Left forelimb (tissue), 1 donor: ENCODE data around the gene MTSS2.

Experiments used
- DNase-seq: peaks from one replicate; pipeline ENCODE4 v3.0.0-alpha.2; 2018; ENCODE audit warnings: low spot score

The MTSS2 gene

DNA sequence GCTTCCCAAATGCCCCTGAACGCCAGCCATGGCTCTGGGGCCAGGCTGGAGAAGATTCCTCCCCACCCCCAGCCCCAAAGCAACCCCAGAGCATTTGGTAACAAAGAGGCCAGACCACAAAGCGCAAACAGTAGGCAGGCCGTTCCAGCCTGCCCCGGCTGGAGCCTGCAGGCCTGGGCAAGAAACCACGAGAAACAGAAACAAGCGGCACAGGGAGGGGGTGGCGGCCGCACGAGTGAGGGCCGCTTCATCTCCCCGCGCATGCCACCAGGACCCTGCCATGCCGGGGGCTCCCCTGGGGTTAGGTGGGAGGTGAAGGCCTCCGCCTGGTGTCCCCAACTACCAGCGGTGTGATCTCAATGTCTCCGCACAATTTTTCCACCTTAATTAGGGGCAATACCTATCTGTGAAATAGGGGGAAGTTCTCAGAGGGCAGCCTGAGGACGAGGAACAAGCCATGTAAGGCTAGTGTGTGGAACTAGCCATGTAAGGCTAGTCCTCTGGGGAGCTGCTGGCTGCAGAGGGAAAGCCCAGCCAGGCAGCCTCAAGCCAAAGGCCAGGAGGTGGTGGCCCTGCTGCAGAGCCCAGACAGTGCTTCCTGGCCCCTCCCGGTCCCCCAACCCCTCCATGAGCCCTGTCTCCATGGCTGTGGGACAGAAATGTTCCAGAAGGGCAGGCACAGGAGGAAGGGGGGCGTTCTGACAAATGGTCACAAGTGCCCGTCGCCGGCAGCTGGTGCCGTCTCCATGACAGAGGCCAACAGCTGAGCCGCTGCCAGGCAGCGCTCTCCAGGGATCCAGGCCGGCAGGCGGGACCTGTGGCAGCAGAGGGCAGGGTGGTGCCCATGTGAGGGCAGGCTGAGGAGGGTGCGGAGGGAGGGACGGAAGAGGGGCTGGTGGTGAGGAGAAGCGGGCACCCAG lies 14.5 kb upstream of the MTSS2 start:
- no peak for DNase-seq

DNA sequence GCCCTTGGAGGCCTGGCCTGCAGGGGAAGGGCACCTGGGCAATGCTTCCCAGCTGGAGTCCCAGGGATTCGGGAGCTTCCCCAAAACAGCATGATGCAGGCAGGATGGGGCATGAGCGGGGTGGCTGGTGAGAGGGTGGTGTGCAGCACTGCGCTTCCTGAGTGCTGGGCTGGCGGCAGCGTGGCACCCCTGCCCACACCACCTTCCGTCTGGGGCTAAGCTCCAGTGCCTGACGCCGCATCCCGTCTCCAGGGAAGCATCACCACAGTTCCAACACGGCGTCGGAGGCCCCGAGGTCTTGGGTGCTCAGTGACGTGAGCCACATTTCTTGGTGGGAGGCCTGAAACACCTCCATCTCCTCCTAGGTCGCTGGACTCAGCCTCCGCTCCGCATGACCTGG lies 13.8 kb upstream of the MTSS2 start:
- DNase-seq: no peak

DNA sequence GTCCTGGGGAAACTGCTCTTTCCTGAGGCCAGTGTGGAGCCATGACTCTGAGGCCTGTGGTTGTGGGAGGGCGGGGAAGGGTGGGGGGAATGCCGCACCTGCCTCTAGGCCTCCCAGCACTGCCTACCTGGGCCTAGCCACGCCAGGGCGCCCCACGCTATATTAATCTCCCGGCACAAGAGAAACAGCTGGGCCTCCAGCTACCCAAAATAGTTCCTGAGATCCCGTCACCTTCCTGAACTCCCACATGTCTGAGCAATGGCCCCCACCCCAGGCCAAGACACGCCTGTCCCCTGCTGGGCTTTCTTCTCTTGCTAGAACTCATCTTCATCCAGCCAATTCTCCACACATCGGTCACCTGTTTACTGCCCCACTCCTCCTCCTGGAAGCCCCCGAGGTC lies 13.0 kb upstream of the MTSS2 start:
- DNase-seq: no peak

DNA sequence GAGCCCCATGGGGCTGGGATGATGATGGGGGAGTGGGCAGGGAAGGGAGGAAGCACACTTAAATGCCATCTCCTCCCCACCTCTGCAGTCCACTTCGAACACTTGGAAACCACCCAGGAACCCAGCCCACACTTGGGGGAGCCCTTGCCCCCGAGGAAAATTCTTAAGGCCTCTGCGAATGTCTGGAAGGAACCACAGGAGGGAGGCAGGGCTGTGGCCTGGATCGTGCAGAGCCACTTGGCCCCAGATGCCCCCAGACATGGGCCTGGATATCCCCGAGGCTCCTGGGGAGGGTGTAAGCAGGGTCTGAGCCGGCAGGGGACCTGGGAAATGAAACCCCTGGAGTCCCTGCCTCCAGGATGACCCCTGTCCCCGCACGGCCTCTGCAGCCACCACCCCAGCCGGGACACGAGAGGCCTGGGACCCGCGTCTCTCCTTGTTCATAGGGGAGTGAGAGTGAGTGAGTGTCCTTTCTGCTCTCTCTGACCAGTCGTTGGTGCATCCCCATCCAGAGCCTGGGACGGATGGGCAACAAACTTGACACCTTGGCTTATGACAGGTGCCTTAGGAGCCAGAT lies 11.8 kb upstream of the MTSS2 start:
- DNase-seq: no peak

DNA sequence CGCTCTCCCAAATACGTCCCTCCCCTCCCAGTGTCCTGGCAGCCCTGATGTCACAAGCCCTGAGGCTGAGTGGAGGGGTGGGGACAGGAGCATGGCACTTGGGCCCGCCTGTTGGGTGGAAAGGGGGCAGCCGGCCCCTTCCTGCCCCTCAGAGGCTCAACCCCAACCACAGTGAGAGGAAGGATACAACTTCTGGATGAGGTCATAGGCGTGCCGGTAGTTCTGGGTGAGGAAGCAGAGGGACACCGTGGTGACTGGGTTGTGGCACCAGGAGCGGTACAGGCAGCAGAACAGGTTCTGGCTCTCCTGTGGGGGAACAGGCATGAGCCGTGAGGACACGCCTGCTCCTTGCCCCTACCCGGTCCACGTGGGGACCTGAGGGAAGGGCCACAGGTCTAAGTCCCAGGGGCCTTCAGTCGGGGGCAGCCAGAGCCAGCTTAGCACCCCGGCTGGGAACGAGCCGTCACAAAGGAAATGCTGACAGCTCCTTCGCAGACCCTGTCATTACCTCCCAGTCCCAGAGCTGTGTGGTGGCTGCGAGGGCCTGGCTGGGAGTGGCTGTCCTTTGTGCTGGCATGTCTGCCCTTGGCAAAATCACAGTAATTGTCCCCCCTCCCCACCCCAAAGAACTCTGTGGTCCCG lies 11.2 kb upstream of the MTSS2 start:
- no peak for DNase-seq

DNA sequence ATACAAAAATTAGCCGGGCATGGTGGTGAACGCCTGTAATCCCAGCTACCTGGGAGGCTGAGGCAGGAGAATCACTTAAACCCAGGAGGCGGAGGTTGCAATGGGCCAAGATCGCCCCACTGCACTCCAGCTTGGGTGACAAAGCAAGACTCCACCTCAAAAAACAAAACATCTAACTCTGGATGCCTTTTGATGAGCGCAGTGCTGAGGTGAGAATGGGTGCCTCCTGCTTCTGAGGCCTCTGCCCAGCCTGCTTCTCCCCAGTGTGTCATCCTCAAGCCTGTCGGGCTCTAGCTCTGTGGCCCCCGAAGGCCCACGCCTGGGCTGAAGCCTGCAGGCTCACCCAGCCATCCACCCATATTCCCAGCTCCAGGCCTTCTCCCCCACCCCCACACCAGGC lies 10.5 kb upstream of the MTSS2 start:
- DNase-seq: no peak

DNA sequence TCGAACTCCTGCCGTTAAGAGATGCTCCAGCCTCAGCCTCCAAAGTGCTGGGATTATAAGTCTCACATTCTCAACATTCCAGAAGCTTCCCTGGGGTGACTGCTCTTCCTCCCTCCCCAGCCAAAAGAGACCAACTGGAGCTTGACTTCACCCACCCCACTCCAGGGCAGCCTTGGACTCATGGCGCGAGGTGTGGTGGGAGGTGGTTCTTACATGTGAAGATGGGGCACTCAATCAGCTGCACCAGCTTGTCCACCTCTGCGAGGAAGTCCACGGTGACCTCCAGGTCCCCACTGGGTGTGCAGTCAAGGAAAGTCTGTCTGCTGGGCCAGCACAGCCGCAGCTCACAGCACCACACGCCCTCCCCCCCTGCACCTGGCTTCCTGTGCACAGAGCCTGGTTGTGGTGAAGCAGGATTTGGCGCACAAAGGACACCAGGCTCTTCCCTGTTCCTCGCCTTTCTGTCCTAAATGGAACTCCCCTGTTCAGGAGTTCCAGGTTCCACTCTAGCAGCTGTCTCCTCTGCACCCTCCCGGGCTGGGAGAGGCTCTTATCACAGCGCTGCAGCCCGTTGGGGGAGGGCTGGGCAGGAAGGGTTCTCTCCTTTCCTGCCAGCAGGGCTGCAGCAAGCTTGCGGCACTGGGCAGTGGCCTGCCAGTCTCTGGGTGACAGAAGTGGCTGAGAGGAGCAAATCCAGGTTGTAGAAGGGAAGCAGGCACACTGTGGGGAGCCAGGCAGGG lies 9.6 kb upstream of the MTSS2 start:
- no peak for DNase-seq

DNA sequence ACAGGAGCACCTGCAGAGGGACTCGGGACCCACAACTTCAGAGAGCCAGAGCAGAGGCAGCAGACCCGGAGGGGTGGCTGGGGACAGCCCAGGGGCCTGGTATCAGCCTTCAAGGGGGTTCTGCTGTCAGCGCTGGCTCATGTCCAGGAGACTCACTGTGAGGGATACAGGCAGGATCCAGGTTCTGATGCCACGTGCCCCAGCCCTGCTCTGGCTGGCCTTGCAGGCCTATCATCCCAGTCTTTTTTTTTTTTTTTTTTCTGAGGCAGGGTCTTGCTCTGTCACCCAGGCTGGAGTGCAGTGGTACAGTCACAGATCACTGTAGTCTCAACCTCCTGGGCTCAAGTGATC lies 9.0 kb upstream of the MTSS2 start:
- no peak for DNase-seq

DNA sequence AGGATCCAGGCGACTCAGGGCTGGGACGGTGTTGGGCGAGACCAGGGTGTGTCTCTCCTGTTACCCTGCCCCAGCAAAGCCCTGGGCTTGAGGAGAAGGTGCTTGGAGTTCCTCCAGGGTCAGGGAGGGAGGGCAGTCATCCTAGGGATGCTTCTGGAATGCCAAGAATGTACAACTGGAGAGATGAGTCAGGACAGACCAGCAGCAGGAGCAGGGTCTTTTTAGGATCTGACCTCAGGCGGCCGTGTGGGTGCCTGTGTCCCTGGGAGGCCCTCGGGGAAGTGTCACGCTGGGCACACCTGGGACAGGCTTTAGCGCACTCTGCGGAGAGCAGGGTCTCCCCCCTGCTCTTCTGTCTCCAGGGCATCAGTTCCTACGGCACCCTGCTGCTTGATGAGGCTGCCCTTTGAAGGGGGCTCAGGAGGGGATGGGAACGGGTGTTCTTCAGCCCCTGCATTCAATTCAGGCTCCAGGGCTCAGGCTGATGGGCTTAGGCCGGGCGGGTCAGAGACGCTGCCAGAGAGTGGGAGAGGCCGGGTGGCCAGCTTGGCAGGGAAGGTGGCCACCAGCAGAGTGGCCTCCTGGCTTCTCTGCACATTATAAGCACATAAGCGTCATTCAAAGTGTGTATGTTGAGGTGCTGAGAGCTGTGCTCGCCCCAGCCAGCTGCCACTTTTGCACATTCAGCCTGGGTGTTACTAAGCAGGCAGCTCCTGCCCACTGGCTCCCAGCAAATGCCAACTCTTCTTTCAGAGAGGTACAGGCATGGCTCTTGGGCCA lies 8.4 kb upstream of the MTSS2 start:
- no peak for DNase-seq

DNA sequence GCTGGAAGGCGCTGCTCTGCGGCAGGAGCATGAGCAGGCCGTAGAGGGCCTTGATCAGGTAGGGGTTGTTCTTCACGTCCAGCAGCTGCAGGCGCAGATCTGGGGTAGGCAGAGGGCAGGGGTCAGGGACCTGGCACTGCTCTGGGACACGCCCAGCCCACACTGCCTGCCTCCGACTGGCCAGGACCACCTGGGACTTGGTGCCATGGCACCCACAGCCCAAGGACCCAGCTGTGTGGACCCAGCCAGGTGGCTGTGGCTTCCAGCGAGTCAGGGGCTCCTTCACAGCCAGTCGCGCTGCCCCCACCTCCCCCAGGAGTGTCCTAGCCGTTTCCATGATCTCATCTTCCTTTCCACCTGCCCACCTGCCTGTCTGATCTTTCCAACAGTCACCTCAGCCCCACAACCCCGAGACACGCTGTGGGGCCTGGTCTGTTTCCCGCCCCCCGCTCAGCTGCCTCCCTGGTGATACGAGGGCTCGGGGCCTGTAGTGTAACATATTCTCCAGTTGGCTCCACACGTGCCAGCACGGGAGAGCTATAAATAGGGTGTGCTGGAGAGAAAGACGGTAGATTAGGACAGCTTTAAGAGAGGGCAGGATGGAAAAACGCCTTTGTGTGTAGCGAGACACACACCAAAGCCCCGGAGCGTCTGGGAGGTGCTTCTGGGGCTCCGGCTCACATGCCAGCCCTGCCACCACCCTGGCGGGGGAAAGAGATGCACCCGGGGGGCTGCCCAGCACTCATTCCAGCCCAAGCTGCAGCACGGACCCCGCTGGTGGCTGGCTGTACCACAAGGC lies 7.2 kb upstream of the MTSS2 start:
- DNase-seq: no peak

DNA sequence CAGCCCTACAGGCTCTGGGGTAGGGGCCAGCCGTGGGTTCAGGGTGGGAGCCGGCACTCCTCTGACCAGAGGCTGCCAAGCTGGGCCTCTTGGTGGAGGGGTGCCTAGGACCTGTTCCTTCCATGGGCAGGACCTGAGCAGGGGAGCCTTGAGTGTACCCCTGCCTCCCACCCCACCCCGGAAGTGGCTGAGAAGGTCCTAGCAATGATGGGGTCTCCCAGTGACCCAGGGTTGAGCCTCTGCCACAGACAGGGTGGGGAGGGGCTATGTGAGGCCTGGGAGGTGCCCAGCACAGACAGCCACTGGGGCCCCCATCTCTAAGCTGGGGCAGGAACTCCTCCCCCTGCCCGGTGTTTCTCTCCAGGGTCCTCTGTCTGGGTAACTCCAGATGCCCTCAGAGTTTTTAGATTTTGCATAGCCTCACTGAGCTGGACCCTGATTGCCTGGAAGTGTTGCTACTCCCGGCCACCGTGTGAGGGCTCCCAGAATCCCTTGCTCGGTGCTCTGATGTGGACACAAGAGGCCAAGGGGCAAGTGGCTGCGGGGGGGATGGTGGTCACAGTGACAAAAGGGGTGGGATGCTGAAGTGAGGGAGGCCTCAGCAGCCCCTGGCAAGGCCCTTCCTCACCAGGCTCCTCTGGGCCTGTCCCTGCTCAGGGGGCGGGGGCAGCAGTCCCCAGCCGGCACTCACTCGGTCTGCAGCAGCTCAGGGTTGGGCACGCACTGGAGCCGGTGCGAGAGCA lies 6.4 kb upstream of the MTSS2 start:
- DNase-seq: no peak

DNA sequence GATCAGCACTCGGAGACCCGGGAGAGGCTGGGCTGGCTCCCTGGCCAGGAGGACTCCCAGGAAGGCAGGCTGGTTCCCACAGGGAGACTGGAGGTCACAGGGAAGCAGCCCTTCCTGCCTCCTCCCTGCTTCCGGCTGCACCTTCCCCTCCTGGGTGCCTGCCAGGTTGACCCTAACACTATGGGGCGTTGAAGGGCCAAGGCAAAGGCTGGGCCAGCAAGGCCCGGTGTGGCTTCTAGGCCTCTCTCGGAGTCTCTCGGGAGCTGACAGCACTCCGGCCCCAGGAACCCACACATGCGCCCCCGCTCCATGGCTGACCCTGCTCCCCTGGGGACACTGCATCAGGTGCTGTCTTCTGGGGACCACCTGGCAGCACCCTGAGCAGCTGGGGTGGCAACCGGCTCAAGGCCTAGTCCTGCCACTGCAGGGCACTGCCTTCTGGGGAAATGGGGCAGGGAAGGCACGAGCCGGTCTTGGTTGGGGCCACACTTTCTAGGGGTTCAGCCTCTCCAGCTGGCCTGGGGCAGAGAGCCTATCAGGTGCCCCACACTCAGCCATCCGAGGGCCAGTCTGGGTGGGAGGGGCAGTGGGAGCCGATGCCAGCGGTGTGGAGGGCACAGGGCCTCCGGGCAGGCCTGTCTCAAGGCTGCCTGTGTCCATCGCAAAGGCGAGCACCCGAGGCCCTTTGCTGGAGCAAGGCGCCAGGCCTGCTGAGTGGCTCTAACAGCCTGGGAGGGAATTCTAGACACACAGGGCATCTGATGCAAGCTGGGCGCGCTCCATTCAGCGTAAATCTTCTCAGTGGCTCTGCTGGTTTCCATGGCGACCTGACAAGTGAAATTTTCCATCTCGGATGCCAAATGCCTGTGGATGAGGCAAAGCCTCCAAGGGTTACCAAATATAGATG lies 5.6 kb upstream of the MTSS2 start:
- no peak for DNase-seq

DNA sequence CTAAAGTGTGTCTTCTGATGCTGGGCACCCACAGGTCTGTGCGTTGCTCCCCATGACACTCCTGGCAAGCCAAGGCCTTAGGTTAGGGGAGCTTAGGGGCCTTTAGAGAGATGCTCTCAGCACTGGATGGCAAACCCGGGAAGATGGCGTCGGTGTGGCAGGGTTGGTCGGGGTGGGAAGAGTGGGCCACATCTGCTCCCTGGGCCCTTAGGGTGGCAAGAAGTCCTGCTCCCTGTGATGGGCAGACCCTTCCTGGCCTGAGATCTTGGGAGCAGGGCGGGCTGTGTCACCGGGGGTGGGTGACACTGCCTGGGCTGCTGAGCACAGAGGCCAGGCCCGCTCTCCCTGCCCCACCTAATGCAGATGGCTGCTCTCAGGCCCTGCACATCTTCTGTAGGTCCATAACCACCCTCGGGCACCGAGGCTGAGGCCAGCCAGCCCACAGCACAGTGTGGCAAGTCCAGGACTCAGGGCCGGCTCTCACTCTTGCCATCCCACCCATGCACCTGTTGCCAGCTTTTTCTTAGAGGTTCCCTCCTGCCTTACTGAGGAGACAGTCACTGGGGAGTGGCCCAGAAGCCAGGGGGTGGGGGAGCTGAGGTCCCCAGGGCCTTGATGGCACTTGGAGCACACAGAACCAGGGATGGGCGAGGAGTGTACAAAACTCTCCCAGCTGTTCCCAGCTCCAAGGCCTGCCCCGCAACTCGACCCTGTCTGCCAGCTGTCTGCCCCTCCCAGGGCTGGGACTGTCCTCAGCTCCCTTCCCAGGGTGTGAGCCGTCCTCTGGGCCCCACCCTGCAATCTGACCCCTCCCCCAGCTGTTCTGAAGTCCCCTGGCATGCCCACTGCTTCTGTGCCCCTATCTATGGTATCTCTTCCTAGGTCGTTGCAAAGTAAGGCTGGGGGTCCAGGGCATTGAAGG lies 4.4 kb upstream of the MTSS2 start:
- DNase-seq: no peak

DNA sequence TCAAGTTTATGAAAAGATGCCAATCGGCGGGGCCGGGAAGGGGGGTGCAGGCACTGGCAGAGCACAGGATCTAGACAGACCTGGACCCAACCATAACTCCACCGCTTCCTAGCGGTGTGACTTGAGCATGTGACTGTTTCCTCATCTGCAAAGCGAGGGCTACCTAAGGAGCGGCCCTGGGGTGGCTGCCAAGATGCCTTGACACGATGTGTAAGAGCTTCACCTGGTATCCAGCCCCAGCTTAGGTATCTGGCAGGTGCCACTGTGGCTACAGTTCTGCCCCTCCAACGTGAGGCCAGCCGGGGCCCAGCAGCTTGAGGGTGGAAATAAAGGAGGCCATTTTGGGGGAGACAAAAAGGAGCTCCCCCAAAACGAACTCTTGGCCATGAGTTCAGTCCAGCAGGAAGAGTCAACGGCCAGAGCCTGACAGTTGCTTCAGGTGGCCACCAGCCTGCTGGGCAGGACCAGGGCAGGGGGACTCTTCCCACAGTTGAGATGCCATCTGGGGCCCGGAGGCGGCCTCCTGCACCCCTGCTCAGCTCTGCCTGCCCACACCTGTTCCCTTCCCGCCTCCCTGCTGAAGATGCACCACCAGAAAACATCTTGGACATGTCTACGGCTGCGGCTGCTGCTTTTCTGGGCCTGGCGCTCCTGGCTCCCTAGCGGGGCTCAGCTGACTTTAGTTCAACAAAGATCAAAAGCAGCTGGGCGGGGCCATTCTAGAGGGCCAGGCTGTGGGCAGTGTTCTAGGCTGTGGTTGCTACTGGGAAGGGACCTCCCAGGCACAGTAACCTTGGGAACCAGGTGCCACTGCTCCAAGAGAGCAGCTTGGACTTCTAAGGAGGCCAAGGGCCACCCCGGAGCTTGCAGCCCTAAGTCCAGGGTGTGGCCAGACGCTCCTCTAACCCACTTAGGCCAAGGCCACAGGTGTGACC lies 3.4 kb upstream of the MTSS2 start:
- no peak for DNase-seq

DNA sequence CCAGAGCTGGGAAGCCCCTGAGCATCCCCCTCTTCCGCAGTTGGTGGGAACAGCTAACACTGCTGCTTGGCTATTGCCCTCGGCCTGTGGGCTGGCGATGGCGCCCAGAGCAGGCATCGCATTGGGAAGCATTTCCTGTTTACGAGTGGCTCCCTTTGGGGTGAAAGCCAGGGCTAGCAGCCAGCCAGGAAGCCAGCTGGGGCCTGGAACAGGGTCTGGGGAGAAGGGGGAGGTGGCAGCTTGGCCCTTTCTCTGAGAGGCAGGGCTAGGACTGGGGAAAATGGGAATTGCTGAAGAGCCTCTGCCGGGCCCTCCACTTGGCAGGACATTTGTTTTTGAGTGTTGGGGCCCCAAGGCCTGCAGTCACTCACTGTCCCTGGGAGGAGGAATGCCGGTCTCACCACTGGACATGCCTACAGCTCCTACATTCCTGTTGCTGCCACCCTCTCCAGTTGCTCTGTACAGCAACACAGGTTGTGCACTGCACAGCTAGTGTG lies 2.4 kb upstream of the MTSS2 start:
- DNase-seq: no peak

DNA sequence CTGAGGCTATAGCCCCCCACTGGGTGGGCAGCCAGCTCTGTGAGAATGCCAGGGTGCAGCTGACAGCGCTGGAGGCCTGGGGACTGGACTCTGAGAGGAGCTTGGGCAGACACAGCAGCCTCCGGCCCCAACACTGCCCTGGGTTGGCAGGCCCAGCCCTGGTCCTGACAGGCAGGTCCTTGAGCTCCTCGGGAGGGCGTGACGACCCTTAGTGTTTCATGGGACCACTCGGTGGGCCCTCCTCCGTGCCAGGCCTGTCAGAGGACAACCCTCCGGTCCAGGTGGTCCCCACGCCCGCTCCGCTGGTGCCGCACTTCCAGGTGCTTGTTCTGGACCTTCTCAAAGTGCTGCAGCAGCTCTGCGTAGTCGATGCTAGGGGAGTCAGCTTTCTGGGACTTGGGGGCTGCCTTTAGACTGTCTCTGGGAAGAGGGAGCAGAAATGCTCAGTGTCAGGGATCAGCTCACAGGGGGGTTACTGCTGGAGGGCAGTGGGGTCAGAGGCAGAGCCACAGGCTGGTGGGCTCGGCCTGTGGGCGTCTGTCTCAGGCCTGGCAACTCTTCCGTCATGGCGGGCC lies 1.9 kb upstream of the MTSS2 start:
- DNase-seq: no peak
